ENCODE data around the gene ZFYVE9.

- no peak for TF ChIP-seq CTCF (IDR thresholded peaks at IDR 0.05)
- TF ChIP-seq, protein P1, sequence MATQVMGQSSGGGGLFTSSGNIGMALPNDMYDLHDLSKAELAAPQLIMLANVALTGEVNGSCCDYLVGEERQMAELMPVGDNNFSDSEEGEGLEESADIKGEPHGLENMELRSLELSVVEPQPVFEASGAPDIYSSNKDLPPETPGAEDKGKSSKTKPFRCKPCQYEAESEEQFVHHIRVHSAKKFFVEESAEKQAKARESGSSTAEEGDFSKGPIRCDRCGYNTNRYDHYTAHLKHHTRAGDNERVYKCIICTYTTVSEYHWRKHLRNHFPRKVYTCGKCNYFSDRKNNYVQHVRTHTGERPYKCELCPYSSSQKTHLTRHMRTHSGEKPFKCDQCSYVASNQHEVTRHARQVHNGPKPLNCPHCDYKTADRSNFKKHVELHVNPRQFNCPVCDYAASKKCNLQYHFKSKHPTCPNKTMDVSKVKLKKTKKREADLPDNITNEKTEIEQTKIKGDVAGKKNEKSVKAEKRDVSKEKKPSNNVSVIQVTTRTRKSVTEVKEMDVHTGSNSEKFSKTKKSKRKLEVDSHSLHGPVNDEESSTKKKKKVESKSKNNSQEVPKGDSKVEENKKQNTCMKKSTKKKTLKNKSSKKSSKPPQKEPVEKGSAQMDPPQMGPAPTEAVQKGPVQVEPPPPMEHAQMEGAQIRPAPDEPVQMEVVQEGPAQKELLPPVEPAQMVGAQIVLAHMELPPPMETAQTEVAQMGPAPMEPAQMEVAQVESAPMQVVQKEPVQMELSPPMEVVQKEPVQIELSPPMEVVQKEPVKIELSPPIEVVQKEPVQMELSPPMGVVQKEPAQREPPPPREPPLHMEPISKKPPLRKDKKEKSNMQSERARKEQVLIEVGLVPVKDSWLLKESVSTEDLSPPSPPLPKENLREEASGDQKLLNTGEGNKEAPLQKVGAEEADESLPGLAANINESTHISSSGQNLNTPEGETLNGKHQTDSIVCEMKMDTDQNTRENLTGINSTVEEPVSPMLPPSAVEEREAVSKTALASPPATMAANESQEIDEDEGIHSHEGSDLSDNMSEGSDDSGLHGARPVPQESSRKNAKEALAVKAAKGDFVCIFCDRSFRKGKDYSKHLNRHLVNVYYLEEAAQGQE (IDR thresholded peaks at IDR 0.05; ENCODE audit: insufficient read depth in 1 of 2, low read depth in 2 of 2, low read length in 1 of 2): no peak
- no peak for TF ChIP-seq TCF7L2 (IDR thresholded peaks at IDR 0.05; ENCODE audit: low read depth, low read length)
These were observed 215.5 kb downstream of the ZFYVE9 start for GRCh38 chr1:52357397-52357796.
